CD4-positive, alpha-beta T cell treated with Interleukin-2 at 100 ng/mL for 4 hours (primary cell): ENCODE data around the gene TMEM141.
A peak's percentile ranks its signal among the peaks of the same experiment; 100 is the strongest.
"Not testable (repeated sequence)": the region's sequence is repeated elsewhere in the genome, so short reads cannot be mapped to it uniquely, and the experiment has no call there.

Experiments
- DNase-seq: peaks from one replicate; pipeline ENCODE4 v3.0.0-alpha.2; 2020; ENCODE audit warnings: low spot score

The TMEM141 gene

DNA sequence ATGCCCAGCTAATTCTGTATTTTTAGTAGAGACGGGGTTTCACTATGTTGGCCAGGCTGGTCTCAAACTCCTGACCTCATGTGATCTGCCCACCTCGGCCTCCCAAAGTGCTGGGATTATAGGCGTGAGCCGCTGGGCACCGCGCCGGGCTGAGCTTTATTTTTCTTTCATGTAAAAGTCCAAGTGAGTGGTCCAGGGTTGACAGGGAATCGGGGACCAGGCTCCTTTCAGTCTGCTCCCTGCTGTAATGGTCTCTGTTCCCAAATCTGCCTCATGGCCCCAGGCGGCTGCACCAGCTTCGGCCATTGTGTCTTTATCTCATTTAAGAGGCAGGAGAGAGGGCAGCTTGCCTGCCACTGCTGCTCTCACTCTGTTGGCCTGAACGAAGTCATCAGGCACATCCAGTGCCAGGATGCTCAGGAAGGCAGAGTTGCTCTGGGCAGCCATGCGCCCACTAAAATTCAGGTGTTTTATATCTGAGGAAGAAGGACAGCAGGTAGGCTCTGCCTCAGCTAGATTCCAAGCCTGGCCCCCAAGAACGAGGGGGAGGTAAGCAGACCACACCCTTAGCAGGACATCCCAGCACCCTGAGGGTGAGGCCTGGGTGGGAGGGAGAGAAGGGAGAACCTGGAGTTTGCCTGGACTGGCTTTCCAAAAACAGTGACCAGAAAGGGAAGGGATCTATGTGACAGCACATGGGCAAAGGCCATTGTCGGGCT lies 3.3 kb downstream of the TMEM141 start:
- DNase-seq = no peak

DNA sequence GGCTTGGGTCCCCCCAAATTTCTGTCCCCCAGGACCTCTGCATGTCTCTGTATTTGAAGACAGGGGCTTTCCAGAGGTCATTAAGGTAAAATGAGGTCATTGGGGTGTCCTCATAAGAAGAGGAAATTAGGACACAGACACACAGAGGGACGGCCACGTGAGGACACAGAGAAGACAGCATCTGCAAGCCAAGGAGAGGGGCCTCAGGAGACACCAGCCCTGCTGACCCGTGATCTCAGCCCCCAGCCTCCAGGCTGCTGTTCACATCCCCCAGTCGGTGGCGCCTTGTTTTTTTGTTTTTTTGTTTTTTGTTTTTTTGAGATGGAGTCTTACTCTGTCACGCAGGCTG lies 3.8 kb downstream of the TMEM141 start:
- no peak for DNase-seq

DNA sequence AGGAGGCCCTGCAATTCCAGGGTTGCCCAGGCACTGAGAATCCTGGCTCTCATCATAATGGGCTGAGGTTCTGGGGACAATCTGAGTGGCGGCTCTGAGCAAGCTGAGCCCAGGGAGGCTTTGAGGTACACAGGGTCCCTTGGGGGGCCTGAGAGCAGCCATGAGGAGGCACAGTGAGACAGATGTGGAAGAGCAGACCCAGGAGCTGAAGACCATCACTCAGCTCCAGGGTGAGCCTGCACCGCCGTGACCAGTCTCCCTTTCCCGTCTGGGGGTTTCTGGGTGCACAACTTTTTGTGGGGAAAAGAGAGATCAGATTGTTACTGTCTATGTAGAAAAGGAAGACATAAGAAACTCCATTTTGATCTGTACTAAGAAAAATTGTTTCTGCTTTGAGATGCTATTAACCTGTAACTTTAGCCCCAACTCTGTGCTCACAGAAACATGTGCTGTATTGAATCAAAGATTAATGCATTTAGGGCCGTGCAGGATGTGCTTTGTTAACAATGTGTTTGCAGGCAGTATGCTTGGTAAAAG lies 5.2 kb downstream of the TMEM141 start, which contains the start of gene CCDC183:
Gene CCDC183 (plus strand): TSS at position 101 of the 537 bp plus-strand sequence. CDS start 60 bp downstream, at position 161.
- DNase-seq = no peak

DNA sequence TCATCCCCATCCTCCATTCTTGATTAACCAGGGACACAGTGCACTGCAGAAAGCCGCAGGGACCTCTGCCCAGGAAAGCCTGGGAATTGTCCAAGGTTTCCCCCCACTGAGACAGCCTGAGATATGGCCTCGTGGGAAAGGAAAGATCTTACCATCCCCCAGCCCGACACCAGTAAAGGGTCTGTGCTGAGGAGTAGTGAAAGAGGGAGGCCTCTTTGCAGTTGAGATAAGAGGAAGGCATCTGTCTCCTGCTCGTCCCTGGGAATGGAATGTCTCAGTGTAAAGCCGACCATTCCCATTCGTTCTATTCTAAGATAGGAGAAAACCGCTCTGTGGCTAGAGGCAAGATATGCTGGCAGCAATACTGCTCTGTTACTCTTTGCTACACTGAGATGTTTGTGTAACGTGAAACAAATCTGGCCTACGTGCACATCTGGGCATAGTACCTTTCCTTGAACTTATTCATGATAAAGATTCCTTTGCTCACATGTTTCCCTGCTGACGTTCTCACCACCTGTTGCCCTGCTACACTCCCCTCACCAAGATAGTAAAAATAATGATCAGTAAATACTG lies 5.7 kb downstream of the TMEM141 start:
- not testable (repeated sequence) for DNase-seq

DNA sequence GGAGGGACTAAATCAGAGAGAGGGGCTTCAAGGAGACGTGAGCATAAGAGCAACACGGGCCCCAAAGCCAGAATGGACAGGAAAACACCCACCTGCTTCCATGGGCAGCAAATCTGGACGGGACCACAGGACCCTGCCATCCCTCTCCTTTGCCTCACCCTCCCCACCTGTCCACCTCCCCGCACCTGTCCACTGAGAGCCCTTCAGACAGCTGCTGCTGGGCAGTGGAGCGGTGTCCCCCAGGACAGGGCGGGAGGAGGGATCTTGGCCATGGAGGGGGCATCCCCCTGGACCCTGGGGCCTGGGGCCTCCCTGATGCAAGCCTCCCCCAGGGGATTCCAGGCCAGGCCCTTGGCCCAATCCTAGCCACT lies 7.5 kb downstream of the TMEM141 start:
- DNase-seq = no peak

DNA sequence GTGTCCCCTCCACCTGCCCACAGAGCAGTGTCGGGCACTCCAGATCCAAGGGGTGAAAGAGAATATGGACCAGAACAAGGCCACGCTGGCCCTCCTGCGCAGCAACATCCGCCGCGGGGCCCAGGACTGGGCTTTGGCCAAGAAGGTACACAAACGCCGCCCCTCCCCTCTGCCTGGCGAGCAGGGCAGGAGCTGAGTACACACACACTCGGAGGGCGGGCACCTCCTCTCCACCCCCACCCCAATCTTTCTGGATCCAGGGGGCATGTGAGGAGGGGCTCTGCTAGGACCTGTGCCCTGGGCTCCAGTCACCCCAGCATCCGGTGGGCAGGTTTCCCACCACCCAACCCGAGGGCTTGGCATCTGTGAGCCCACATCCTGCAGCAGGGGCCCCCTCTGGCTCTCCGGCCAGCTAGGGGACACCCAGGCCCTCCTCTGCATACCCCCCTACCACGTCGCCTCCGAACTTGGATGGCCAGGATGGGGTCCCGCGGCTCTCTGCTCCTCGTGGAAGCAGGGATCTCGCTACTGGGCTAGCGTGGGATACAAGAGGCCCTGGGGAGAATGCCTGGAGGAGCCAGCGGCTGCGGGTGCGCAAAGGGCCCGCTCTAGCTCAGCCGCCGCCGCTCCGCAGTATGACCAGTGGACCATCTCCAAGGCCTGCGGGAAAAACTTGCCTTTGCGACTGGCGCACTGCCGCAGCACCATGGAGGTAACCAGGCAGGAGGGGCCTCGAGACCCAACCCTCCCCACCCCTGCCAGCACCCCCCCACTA lies 8.1 kb downstream of the TMEM141 start:
- DNase-seq = no peak

DNA sequence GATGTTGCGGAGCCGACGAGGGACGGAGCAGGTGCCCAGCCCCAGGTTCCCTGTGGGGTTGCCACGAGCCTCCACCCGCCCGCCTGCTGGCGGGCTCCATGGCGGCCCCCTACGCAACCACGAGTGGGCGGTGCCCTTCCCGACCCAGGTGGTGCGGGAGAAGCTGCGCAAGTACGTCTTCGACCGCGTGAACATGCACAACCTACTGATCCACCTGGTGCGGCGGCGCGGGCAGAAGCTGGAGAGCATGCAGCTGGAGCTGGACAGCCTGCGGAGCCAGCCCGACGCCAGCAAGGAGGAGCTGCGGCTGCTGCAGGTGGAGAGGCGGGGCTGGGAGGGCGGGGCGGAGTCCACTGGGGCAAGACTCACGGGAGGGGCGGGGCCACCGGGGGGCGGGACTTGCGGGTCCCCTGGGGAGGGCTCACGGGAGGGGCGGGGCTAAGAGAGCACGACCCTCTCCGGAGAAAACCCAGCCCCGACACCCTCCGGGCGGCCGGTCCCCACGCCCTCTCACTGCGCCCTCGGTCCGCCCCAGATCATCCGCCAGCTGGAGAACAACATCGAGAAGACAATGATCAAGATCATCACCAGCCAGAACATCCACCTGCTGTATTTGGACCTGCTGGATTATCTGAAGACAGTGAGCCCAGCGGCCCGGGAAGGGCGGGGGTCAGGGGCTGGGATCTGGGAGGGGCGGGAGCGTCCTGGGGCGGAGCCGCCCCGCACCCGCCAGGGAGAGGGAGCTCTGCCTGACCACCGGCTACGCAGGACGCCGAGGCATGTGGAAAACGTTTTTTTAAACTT lies 8.9 kb downstream of the TMEM141 start:
- peak; percentile 86 for DNase-seq

DNA sequence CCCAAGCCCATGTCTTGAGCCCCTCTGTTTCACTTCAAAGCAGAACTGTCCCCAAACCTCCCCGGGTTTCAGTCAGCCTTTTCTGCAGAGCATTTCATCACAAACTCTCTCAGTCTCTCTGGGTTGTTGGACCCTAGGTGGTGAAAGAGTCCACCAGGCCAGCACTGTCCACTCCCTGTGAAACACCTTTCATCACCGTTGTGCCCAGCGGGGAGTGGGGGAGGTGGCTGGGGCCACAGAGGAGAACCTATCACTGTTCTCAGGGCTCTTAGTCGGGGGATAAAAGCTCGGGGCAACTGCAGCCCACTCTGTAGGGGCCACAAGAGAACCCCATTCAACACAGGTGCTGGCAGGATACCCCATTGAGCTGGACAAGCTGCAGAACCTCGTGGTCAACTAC lies 11.2 kb downstream of the TMEM141 start:
- no peak for DNase-seq

DNA sequence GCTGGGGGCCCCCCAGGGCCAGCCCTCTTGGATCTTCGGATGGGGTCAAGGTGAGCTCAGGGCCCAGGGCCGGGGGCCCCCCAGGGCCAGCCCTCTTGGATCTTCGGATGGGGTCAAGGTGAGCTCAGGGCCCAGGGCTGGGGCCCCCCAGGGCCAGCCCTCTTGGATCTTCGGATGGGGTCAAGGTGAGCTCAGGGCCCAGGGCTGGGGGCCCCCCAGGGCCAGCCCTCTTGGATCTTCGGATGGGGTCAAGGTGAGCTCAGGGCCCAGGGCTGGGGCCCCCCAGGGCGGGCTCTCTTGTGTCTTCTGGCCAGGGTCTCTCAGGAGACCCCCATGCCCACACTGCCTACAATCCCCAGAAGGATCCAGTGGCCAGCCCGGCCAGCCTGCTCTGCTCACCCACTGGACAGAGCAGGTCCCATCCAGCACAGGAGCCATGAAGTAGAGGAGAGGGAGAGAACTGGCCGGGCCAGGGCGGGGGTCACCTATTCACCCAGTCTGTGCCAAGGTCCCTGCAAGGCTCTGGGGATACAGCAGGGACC lies 11.9 kb downstream of the TMEM141 start:
- not testable (repeated sequence) for DNase-seq

DNA sequence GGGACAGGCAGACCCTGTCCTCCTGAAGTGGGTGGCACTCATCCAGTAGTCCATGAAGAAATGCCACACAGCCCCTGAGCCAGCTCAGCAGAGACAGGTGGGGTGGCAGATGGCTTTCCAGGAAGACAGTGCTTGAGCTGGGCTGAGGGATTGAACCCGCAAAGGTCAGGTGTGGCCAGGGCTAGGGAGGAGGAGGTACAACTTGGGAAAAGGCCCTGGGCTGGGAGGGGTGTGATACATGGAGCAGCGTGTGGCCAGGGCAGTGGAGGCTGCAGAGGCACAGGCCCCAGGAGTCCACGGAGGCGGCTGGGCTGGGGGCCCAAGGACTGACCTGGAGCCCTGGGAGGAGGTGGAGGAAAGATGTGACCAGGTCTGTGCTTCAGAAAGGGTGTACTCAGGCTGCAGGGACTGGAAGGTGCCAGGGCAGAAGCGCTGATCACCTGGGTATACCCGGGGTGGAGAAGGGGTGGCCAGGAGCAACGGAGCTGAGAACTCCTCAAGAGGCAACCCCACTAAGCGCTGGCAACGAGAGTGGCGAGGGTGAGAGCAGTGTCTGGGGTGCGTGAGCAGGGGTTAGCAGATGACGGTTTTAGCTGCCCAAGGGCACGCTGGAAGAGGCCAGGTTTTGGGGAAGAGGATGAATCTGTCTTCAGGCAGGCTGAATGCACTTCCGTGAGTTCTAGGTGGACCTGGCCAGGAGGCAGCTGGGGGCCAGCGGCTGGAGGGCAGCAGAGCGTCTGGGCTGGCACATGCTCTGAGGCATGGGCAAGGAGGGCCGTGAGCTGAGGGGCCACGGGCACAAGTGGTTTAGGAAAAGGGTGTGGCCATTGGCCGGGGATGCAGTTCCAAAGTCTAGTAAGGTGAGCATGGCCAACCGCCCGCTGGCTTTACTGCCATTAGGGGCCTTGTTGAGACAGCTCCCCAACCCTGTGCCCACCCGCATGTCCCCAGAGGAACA lies 12.7 kb downstream of the TMEM141 start:
- DNase-seq = no peak

DNA sequence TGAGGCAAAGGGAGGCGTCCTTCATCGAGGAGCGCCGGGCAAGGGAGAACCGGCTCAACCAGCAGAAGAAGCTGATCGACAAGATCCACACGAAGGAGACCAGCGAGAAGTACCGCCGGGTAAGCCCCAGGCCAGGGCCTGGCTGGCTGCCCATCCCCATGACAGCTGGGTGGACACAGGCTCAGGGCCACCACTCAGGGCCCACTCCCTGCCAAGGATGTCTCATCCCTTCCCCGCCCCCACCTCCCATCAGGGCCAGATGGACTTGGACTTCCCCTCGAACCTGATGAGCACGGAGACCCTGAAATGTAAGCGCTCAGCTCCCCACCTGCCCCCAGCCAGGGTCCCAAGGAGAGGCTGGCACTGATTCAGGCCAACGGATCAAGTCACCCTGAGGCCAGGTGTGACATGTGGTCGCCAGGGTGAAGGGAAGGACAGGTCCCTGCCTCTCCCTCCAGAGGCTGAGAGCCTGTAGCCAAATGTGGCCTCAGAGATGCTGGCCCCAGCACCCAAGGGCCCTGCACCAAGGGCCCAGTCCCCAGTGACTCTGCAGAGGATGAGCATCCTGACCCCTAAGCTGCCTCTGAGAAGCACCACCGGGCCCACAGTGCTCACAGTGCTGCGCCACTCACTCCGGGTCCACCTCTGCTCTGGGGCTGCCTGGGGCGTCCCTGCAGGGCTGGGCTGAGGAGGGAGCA lies 13.5 kb downstream of the TMEM141 start:
- DNase-seq = no peak

DNA sequence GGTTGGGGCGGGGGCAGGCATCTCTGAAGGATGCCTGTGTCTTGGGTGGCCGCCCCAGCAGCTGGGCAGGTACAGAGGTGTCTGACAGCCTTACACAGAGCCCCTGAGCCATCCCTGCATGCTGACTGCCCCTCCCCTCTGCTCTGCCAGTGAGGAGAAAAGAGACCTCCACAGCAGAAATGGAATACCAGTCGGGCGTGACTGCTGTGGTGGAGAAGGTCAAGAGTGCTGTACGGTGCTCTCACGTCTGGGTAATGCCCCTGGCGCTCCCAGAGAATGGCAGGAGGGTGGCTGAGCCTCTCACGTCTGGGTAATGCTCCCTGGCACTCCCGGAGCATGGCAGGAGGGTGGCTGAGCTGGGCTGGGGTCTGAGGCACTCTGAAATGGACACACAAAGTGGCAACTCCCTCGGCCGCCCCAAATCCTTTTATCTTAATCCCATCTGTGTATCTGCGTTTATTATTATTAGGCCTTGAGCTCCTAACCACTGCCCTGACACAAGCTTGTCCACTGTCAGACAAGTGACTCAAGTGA lies 14.1 kb downstream of the TMEM141 start:
- no peak for DNase-seq

DNA sequence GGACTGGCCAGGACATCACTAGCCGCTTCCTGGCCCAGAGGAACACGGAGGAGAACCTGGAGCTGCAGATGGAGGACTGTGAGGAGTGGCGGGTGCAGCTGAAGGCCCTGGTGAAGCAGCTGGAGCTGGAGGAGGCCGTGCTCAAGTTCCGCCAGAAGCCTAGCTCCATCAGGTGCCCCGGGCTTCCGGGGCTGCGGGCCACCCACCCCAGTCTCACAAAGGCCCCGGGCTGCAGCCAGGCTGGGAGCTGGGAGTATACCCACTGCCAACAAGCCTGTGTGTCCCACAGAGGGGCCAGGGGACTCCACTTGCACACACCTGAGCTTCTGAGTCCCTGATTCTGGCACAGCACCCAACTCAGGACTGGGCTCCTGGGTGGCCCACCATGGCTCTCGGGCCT lies 14.9 kb downstream of the TMEM141 start:
- no peak for DNase-seq

DNA sequence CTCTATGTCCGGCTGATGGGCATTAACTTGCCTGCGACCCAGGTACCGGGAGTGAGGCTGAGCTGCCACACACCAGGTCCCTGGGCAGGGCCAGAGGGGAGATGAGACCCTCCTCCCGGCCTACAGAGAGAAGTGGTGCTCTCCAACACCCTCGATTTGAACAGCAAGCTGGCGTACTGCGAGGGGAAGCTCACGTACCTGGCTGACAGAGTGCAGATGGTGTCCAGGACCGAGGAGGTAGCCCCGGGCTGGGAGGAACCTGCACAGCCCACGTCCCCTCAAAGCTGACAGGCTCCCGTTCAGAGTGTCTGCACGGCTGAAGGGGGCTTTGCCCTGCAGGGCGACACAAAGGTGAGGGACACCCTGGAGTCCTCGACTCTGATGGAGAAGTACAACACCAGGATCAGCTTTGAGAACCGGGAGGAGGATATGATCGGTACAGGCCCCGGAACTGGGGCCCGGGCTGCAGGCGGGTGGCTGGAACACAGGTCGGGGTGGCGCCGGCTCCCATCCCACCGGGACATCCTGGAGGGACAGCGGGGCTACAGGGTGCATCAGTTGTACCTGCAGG lies 15.6 kb downstream of the TMEM141 start:
- no peak for DNase-seq

DNA sequence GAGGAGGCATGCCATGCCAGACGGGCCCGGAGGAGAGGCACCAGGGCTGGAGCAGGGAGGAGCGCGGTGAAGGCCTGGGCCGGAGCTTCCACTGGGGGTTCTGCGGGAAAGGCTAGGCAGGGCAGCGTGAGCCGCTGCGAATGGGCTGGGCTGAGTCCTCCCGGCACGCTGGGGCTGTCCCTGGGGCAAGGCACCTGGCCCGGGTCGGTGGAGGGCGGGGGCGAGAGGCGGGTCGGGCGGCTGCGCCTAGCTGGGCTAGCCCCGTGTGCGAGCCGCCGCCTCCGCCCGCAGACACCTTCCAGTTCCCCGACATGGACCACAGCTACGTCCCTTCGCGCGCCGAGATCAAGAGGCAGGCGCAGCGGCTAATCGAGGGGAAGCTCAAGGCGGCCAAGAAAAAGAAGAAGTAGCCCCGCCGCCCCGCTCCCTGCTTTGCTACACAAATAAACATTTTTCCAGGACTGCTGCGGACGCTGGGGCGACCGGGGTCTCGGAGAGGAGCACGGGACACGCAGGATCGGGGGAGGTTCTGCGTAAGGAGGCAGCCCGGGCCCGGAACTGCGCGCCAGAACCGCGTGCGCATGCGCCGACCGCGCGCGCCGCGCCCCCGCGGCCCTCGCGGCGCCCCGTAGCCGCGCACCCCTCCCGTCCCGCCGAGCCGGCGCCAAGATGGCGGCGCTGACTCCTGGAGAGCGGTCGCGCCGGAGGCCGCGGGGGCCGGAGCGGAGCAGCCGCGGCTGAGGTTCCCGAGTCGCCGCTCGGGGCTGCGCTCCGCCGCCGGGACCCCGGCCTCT lies 16.3 kb downstream of the TMEM141 start, which contains the start of gene RABL6:
Gene RABL6 (plus strand): TSS at position 668 of the 794 bp plus-strand sequence. CDS start 249 bp downstream, outside the sequence.
- peak; percentile 81 for DNase-seq

DNA sequence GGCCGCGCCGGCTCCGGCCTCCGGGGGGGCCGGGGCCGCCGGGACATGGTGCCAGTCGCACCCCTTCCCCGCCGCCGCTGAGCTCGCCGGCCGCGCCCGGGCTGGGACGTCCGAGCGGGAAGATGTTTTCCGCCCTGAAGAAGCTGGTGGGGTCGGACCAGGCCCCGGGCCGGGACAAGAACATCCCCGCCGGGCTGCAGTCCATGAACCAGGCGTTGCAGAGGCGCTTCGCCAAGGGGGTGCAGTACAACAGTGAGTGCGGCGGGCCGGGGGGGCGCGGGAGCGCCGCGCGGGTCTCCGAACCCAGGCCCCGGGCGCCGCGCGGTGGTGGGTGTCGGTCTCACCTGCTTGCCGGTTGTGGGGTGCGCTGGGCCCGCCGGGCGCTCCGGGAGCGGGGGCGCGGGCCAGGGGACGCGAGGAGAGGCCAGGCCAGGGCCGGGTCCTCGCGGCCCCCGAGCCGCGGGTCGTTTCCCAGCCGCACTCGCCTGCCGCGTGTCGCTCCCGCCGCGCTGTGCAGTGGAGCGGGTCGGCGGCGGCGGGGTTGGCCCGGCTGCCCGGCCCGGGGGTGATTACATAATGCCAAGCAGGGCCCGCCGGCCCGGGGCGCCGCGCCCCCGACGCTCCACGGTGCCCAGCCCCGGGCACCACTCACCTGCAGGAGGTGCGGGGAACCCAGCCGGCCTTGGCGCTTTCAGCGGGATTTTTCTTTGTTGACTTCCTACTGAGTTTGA lies 17.1 kb downstream of the TMEM141 start:
- peak; percentile 40 for DNase-seq

DNA sequence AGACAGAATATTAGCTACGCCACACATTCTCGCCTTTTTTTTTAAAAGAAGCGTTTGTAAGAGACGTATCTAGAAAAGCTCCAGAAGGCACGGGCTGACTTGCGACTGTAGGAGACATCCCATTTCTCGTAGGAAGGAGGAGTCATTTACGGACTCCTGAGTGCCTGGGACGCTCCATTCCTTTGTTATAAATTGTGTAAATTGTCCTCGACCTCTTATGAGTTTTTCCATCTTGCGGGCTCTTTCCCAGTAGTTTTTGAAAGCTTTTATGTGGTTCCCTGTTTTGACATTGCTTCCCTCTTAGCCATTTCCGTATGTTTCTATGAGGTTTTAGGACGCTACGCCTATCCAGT lies 17.6 kb downstream of the TMEM141 start:
- DNase-seq = no peak
